Skin of body (tissue), 2 donors: ENCODE data around the gene HSPA12B. TPM values are rescaled to one million over a fixed set of nuclear protein-coding genes. Genes with fewer than 3 reads are reported as not detected.

Source experiments
- DNase-seq: peaks from one replicate; lab custom pipeline; 2025; lab: John Stamatoyannopoulos, UW
- total RNA-seq: library from RNA; depleted of rRNA; stranded (reverse); fragments of >200 nt; gene quantifications from one replicate; pipeline ENCODE4 v1.2.3, GENCODE V29; 2014

Gene HSPA12B
- total RNA-seq, 1 donor from 2014 or later = 14.0 TPM

GRCh38 chr20:3728876-3729275 lies 3.6 kb upstream of the HSPA12B start:
- DNase-seq = no peak

DNA sequence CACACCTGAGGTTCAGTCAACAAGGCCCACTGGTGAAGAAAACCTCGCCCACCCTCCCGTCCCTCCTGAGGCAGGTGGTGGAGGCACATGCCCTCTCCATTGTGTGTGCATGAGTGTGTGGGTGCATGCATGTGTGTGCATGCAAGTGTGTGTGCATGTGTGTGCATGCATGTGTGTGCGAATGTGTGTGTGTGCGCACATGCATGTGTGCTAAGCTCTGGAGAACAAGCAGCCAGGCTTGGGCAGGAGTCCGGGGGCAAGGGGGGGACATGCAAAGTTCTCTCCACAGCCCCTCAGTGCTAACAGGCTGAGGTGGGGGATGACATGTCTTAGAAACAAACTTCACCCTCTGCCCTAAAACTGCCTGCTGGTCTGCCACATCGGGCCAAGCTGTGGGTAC lies 3.1 kb upstream of the HSPA12B start:
- DNase-seq = no peak

DNA sequence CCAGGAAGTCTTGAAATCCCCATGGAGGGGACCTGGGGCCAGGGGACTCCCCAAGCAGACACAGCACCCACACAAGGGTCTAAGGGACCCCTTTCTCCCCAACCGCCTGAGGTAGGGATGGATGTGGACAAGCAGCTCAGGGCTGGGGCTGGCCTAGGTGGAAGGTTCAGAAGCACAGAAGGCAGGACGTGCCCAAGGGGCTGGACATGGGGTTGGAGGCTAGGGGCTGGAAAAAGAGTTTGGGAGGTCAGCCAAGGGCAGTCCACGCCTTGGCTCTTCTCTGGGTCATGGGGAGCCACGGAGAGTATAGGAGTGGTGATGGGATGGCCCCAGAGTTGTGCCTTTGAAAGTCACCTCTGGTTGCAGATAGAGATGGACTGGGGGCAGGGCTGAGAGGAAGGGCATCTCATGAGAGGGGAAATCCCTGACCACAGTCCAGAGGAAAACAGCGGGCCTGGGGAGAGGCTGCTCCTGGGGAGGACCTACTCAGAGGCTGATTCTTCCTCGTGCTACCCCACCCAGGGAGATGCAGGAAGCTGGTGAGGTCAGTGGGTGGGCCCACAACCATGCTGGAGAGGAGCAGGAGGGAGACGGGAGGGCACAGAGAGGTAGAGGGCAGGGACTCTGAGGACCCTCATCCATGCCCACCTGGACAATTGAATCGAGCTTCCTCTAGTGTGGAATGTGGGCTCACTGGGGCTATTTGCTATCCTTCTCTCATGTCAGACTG lies 2.5 kb upstream of the HSPA12B start:
- DNase-seq = no peak

- DNase-seq = no peak
These were observed 1.4 kb upstream of the HSPA12B start for GRCh38 chr20:3730803-3731672.

DNA sequence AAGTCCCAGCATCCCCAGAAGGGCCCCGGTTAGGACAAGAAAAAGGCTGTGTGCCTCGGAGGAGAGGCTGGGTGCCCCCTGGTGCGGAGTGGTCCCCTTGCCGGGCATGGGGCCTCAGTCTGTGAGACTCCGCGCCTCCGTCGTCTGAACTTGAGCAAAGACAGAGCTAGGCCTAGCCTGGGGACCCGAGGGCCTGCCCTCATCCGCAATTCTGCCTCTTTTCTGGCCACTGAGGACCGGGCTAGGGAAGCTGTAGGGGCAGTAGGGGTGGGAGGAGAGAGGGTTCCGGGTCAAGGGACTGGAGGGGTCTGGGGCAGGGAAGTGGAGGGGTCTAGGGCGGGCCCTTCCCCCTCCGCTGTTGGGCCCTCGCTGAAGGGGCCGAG lies 550 bp upstream of the HSPA12B start:
- no peak for DNase-seq

DNA sequence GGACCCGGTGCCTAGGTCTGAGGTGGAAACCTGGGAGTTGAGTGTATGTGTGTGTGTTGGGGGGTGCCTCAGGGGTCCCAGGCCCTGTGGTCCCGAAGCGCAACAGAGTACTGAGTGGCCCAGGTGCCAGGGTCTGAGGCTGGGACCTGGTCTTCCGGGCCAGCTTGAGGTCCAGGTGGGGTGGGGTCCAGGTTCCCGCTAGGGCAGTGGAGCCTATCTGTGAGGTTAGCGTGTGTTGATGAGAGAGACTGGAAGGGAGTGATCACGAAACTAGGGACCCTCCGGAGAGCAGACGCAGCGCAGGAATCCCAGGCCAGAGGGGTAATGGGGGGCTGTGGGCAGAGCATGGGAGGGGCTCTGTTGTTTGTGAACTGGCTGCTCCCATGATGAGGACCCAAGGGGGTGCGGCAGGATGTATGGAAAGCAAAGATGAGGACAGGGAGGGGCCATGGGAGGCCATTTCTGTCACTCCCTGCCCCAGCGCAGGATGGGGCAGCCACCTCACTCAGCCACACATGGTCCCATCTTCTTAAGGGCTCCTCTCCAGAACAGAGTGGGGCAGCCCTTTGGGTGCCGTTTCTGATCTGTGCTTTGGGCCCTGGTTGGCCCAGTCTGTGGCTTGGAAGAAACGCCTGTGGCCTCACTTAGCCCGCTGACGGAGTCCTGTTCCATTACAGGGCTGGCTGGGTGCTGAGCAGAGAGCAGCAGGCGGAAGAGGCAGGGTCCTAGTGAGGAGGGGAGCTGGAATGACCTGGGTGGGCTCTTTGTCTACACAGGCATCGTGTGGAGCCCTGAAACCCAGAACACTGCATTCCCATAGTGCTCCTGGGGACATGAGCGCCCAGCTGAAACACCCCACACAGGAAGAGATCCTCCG lies 872 bp downstream of the HSPA12B start:
- no peak for DNase-seq

DNA sequence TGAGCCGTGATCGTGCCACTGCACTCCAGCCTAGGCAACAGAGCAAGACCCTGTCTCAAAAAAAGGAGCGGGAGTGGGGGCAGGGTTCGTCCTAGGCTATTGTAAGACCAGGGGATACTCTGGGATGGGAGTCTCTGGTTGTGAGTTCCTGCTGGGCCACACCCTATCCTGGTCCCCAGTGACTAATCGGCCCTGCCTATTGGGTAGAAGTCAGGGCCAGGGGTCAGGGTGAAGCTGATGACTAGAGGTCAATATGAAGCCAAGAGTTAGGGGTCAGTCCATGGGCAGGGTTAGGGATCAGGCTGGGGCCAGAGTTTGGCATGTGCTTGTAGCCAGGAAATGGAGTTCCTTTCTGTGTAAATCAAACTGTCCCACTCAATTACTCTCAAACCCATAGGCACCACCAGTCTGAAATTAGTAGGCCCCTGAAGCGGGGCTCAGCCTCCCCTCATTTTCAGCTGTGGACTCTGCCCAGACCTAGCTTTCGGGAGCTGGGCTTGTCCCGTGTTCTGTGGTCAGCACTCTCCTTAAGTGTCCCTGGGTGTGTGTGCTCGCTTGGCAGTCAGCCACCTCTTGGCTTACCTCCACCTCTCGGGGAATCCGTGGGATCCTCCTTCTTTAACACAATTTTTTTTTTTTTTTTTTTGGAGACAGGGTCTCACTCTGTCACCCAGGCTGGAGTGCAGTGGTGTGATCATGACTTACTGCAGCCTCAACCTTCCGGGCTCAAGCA lies 1.8 kb downstream of the HSPA12B start:
- DNase-seq = no peak

DNA sequence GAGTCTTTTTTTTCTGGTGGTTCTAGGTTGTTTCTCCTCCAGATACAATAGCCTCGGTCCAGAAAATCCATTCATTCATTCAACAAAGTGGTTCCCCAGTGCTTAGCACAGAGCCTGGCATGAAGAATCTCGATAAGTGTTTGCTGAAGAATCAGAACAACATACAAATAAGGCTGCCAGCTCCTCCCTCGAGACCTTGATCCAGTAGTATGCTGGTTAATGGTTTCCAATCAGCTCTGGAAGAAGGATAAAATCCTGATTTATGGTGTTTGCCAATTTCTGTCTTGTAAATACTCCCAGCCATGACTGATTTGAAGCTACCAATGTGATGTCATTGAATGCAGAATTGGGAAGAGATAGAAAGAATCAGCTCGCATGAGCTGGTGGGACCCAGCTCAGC lies 3.3 kb downstream of the HSPA12B start:
- no peak for DNase-seq

DNA sequence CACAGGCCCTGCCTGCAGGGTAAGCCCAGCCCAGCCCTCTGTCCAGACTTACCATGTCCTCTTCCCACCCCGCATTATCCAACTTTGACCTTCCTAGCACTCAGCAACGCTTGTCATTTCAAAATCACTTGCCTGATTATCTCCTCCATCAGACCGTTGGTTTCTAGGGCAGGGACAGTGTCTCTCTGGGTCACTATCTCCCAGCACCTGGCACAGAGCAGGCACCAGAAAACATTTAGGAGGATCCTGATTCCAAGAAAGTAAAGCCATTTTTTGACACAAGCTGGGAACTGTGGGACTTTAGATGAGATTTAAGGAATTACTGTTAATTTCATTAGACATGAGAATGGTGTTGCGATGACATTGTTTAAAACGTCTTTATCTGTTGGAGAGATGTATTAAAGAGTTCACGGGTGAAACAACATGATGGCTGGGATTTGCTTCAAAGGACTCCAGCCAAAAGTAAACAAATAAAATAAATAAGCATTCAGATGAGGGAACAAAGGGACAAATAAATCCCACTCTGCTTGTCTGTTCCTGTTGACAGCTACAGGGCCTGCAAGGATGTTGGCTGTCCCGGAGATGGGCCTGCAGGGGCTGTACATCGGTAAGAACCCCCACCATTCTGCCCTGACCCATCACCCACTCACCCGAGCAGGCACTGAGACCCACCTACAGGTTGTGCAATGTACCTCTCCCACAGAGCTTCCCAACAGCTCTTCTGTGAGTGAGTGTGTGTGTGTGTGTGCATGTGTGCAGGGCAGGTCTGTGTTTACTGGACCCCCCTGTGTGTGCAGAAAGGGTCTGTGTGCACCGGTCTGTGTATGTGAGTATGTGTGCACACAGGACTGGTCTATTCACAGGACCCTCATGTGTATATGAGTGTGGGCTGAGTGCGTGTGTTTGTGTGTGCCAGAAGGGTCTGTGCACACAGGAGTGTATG lies 5.9 kb downstream of the HSPA12B start:
- DNase-seq = no peak

DNA sequence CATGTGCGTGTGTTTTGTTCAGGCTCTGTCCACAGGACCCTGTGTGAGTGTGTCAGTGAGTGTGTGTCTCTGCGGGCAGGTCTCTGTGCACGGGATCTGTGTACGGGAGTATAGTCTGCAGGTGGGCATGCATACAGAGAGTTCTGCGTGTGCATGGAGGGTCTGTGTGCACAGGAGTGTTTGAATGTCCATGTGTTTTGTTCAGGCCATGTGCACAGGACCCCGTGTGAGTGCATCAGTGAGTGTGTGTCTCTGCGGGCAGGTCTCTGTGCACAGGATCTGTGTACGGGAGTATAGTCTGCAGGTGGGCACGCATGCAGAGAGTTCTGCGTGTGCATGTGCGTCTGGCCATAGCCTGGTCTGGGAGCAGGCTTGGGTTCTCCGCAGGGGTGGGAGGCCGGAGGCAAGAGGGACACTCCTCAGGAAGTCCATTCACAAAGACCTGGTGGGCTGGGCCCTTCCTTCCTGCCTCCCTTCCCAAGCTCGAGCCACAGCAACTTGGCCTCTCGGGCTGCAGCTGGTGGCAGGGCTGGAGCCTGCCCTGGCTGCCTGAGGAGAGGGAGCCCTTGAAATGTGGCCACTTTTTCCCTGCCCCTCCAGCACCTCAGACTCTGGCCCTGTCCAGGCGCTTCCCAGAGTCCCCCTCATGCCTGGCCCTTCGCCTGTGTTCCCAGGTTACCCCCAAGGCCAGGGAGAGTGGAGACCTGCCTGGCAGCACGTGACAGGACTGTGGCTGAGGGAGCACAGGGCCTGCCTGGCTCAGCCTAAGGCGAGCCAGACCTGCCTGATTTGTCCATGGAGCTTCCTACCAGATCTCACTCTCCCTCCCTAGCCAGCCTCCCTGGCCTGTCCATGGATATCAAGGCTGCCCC lies 6.8 kb downstream of the HSPA12B start:
- no peak for DNase-seq

- DNase-seq = no peak
These were observed 7.5 kb downstream of the HSPA12B start for GRCh38 chr20:3739926-3740451.

DNA sequence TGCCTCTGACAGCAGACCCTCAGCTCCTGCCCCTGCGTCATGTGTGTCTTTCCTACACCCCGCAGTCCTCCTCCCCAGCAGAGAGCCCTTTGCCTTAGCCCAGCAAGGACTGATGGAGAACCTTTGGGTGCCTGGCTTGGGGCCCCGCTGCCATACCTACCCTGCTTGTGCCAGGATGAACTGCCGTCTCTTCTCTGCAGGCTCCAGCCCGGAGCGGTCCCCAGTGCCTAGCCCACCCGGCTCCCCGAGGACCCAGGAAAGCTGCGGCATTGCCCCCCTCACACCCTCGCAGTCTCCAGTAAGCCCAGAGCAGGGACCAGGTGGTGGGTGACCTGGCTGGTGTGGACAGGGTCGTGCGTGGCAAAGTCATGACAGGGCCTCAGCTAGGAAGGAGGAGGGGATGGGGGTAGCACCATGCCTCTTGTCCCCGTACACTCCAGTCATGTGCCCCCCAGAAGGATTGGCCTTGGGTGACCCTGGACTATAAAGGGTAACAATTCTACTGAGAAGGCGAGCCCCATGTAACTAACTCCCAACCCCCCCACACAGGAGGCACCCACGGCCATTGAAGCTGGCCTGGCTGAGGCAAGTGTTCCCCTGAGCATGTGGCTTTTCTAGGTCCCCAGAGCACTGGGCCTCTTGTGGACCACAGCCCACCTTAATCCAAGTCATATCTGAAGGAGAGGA lies 8.3 kb downstream of the HSPA12B start:
- no peak for DNase-seq

- DNase-seq = no peak
These were observed 9.5 kb downstream of the HSPA12B start for GRCh38 chr20:3741836-3742458.

DNA sequence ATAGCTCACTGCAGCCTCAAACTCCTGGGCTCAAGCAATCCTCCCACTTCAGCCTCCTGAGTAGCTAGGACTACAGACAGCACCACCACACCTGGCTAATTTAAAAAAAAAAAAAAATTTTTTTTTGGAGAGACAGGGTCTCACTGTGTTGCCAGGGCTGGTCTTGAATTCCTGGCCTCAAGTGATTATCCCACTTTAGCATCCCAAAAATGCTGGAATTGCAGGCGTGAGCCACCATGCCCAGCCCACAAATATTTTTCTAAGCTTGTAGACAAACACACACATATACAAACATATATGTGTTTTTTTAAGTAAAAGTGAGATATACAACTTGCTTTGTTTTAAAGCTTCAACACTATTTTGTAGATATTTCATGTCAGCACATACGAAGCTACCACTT lies 10.8 kb downstream of the HSPA12B start:
- DNase-seq = no peak

DNA sequence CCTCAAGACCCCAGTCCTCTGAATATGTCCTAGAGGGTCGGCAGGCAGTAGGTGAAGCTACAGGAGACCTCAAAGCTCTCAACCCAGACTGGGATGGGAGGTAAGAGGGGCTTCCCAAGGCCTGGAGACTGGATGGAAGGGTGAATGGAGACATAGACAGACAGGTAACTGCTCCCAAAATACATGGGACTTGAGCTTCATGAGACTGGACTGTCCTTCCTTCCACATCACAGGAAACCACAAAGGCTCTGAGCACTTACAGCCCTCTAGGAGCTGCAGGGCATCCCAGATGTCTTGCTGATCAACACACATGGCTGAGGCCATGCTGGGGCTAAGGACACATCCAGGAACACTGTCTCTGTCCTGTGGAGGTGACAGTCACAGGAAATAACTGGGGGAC lies 11.6 kb downstream of the HSPA12B start:
- DNase-seq = no peak

DNA sequence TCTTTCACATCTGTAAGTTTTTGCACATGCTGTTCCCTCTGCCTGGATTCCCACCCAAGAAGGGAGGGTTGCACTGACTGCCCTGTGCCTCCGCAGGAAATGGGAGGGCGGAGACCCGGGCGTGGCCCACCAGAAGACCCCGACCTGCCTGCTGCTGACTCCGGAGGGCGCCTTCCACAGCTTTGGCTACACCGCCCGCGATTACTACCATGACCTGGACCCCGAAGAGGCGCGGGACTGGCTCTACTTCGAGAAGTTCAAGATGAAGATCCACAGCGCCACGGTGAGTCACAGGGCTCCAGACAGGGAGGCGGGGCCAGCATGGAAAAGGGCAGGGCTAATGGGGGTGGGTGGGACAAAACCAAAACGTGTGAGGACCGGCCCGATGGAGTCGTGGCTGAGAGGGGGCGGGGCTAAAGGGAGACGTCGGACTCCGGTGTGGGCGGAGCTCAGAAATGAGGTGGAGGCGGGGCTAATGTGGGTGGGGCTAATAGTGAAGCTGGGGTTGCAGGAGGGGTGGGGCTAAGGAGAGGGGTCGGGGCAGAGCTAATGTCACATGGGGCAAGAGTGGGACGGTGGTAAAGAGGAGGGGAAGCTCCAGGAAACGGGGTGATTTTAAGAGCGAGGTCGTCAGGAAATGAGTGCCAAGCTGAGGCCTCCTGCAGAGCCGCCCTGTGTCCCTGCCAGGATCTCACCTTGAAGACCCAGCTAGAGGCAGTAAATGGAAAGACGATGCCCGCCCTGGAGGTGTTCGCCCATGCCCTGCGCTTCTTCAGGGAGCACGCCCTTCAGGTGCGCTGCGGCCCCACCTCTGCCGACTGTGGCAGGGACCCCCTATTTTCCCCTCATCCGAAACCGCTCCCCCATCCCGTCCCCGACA lies 12.6 kb downstream of the HSPA12B start:
- no peak for DNase-seq

DNA sequence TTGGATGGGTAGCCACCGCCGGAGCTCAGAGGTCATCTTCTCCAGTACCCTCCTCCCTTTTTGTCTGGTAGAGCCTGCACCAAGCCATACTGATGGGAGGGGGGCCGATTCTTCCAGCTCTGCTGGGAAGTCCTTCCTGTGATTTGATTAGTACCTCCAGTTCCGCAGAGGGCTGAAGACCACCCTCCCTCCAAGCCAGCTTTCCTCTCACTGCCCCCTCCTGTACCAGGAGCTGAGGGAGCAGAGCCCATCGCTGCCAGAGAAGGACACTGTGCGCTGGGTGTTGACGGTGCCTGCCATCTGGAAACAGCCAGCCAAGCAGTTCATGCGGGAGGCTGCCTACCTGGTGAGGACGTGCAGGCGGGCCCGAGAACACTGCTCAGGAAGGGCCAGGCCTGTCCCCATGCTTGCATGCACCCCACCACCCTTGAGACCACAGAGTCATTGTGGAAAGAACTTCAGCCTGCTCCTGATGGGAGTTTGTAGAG lies 13.2 kb downstream of the HSPA12B start:
- no peak for DNase-seq
